ENCODE data around the gene CYP27B1. TPM values are rescaled to one million over a fixed set of nuclear protein-coding genes. Genes with fewer than 3 reads are reported as not detected.

The CYP27B1 gene
- polyA plus RNA-seq, 4 donors: 1.00 to 1.5 (median 1.1) TPM

DNA sequence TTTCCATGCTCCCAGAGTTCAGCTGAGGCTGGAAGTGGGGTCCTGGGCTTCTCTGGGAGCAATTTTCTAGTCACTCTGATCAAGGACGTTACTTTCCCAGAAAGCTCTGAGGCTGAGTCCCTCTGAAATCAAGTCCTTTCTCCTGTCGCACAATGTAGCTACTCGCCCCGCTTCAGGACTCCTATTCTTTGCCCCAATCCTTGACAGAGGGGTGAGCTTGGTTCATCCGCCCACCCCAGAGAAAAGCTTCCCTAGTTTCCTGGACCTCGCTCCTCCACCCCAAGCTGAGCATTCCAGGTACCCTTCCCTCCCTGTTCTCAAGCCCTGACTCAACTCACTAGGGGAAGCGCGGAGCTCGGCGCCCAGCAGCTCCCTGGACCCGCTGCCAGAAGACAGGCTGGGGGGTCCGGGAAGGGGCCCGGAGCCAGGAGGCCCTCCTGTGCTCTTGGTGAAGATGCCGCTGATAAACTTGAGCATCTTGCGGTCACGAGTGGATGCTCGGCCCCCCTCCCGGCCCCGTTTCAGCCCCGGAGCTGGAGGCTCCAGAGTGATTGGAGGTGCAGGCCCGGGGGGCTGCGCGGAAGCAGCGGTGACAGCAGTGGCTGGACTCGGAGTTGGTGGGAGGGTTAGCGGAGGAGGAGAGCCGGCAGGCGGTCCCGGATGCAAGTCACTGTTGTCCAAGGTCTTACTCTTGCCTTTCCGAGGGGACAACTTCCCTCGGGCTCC is 30.0 kb downstream of the CYP27B1 start:
- DNase-seq (ENCODE audit: low read depth in 4 of 4, low spot score in 3 of 4): no peak

- DNase-seq (ENCODE audit: low read depth in 4 of 4, low spot score in 3 of 4): no peak
These were observed 30.7 kb downstream of the CYP27B1 start for GRCh38 chr12:57735952-57736740.

DNA sequence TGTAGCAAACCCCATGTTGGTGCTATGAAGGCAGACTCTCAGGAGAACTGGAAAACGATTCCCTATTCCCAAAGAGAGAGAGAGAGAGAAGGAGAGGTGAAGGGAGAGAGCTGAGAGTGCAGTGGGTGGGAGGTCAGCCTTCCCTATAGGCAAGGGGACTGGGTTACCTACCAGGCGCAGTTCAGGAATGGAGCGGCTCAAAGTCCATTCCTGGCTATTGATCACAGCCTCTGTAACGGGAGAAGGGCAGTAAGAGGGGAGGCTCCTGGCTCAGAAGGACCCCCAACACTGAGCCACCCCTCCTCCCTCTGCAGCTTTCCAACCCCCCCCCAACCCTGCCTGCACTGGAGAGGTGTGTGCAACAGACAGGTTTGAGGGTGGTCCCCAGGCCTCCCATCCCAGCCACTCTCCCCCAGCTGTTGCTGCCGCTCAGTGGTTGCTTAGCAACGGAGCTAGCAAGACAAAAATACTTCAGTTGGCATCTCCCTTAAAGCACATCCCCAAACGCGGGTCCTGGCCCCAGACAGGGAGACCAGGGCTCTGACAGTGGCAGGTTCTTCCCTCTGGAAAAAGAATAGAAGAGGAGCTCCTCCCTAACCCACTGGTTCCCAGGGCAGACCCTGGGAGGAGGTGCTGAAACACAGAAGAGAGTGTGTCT is 31.6 kb downstream of the CYP27B1 start:
- DNase-seq (ENCODE audit: low read depth in 4 of 4, low spot score in 3 of 4): no peak

DNA sequence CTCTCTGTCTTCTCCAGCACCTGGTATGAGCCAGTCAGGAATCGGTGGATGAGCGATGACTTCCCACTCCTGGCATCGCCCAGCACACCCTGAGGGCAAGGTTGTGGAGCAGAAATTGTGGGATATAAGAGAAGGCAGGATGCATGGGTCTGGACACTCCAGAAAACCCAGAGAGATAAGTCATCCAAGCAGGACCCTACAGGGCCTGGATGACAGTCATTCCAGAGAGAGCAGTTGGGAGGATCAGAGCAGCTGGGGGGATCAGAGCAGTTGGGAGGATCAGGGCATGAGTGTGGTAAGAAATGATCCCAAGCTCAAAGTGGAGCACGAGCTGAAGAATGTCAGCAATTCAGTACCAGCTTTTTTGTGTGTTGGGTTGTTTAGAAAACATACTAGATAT is 32.3 kb downstream of the CYP27B1 start:
- no peak for DNase-seq (ENCODE audit: low read depth in 4 of 4, low spot score in 3 of 4)

GRCh38 chr12:57733928-57734327 is 33.0 kb downstream of the CYP27B1 start:
- no peak for DNase-seq (ENCODE audit: low read depth in 4 of 4, low spot score in 3 of 4)

DNA sequence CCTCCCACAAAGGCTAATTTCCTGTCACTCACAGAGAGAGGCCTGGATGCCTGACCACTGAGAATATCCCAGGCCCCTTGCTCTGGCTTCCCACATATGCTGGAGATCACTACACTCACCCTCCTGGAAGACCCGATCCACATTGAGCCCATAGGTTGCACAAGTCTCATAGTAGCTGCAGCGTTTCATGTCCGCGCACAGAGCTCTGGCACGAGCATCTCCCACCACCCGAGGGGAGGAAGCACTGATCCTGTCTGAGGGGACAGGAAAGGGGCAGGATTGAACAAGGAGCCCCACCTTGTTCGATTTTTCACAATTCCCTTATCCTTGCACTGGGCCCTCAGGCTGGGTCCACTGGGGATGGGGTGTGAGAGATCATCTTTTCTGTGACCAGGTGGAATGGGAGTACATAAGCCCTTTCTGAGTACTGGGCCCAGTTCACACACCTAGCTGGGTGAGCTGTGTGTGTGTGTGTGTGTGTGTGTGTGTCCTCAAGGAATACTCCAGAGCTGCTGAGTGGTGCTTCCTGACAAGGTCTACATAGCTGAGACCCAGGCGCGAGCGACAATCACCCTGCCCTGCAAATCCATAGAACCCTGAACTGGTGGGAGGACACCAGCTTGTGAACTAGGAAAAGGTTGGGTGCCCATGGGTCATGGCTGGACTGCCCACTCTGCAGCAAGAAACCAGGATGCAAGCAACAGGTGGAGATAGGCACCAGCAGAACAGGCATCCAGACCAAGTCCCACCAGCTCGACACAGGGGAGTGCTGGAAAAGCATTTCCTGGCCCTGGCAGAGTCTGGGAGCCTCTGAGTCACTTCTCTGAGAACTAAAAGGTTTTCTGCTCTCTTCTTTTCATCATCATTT is 33.9 kb downstream of the CYP27B1 start:
- DNase-seq (ENCODE audit: low read depth in 4 of 4, low spot score in 3 of 4): no peak

GRCh38 chr12:57732270-57732669 is 34.6 kb downstream of the CYP27B1 start:
- DNase-seq (ENCODE audit: low read depth in 4 of 4, low spot score in 3 of 4): no peak

DNA sequence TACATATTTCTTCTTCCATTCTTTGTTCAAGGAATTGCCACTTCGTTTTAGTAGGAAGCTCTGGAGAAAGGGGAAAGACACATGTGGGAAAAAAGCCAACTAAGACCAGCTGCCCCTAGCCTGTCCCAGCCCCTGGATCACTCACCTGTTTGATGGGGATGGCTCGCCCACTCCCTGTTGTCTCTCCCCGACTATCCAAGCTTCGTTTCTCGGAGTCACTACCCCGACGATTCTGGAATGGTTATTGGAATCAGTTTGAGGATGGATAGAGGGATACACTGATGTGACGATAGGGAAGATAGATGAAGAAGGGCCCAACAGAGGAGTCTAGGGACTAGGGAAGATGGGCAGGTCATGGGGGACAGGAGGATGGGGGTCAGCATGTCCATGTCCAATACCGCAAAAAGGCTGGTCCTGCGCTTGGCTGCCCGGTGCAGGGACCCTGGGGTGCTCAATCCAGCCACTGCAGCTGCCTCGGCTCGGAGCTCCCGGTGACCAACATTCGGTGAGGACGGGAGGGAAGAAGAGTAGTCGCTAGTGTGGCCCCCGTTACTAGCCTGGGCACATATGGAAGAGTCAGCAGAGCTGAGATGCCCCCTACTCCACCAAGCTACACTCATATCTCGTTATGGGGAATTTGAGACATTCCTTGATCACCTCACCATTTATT is 35.3 kb downstream of the CYP27B1 start:
- DNase-seq (ENCODE audit: low read depth in 4 of 4, low spot score in 3 of 4): no peak

- DNase-seq (ENCODE audit: low read depth in 4 of 4, low spot score in 3 of 4): no peak
These were observed 36.4 kb downstream of the CYP27B1 start for GRCh38 chr12:57730336-57731067.

- DNase-seq (ENCODE audit: low read depth in 4 of 4, low spot score in 3 of 4): no peak
These were observed 37.5 kb downstream of the CYP27B1 start for GRCh38 chr12:57729321-57729844.

DNA sequence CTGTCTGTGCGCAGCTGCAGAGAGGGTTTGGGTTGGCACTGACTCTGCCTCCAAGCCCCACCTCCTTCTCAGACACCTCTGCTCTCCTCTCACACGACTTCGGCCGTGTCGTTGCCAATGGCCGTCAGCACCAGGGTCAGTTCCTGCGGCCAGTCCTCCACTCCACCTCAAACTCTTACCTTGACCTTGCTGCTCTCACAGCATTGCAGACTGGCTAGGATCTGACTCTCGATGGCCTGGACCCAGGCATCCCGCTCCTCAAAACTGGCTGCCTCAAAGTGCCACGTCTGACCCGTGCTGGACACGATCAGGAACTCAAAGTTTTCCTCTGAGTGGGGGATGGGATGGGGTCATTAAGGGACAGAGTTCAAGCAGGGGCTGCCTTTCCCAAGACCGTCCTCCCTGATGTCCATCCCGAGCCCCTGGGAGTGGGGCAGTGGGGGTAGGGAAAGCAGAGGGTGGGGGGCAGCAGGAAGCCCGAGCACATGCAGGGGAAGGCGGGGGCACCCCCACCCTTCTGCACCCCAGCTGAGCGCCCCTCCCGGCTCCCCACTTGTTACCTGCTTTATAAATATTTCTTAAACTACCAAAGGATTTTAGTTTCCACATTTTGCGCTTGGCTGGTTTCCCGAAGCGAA is 39.0 kb downstream of the CYP27B1 start:
- no peak for DNase-seq (ENCODE audit: low read depth in 4 of 4, low spot score in 3 of 4)

- no peak for DNase-seq (ENCODE audit: low read depth in 4 of 4, low spot score in 3 of 4)
These were observed 39.8 kb downstream of the CYP27B1 start for GRCh38 chr12:57726884-57727757.

DNA sequence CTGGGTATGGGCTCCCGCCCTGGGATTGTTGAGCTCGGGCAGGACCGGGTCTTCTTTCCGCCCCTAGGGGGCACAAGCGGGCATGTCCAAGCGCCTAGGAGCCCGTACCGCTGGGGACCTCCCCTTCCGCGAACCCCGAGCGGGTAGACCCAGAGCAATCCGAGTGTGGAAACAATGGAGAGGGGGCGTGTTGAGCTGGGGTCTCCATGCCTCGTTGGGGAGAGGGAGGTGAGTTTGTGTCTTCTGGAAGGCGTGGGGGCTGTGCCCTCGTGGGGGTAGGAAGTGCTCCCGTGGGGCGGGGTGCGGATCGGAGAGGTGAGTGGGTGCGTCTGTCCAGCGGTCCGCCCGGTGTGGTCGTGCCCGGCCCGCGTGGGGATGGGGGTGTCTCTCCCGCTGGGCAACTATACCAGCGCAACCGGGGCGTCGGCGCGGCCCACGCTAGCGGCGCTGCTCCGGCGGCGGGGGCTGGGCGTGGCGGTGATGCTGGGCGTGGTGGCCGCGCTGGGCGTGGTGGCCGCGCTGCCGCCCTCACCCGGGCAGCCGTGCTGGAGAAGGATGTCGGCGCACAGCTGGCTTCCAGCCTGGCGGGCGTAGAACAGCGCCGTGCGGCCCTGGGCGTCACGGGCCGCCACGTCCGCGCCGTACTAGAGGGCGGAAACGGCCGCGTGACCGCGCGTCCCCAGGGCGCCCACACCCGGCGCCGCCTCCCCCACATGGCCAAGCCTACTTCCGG is 40.6 kb downstream of the CYP27B1 start:
- no peak for DNase-seq (ENCODE audit: low read depth in 4 of 4, low spot score in 3 of 4)

GRCh38 chr12:57725851-57726150 is 41.1 kb downstream of the CYP27B1 start:
- no peak for DNase-seq (ENCODE audit: low read depth in 4 of 4, low spot score in 3 of 4)

DNA sequence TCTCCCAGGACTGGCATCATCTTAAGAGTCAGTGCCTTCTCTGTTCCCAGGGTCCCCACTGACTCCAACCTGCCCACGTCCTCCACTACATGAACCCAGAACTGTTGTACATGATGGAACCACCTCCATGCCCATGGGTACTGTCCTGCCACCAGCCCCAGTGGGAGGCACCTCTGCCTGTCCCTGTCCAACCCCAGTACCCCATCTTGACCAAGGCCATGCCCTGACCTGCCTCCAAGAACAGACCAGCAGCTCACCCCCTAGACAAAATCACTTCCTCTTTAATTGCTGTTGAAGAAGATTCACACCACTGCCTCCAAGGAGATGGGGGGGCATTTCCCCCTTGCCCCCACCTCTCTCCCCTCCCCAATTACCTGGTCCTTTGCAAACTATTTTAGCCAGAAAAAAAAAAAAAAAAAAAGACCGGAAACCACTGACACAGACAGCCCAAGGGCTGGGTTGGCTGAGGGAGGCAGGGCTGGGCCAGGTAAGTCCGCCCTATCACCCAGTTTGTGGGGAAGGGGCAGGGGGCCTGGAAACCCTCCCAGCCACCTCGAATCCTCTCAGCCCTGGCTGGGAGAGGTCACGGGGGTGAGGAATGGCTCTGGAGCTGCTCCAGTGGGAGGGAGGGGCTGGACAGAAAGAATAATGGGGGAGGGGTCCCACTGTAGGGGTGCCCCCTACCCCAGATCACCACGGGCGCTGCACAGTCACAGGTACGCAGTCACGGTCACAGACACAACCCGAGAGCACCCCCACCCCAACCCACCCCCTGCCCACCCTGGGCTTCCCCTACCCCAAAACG is 41.7 kb downstream of the CYP27B1 start:
- no peak for DNase-seq (ENCODE audit: low read depth in 4 of 4, low spot score in 3 of 4)
